ENCODE results near the gene PLCB1.

GRCh38 chr20:8272766-8273165 is 140.7 kb downstream of the PLCB1 start:
- TF ChIP-seq CTCF (conservative IDR thresholded peaks at IDR 0.05), result no peak
- TF ChIP-seq EZH2 (IDR thresholded peaks at IDR 0.05; ENCODE audit: low read depth), result no peak

Data from PC-9 (cell line).